Kasumi-1 (cell line): ENCODE data around the gene BCL2.

Experiments used
- DNase-seq, 2 experiments: peaks; one replicate each; lab custom pipeline; 2025; lab: John Stamatoyannopoulos, UW

The BCL2 gene

DNA sequence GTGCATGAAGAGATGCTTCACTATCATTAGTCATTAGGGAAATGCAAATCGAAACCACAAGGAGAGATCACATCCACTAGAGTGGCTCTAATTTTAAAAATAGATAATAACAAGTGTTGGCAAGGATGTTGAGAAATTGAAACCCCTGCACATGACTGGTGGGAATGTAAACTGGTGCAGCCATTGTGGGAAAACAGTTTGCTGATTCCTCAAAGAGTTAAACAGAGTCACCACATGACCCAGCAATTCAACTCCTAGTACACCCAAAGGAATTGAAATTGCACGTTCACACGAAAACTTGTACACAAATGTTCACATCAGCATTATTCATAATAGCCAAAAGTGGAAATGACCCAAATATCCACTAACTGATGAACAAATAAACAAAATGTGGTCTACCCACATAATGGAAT is 179.5 kb downstream of the BCL2 start:
- no peak for DNase-seq

- DNase-seq = peak; percentile 91 to 92
These were observed 180.9 kb downstream of the BCL2 start for GRCh38 chr18:63138436-63139340.

DNA sequence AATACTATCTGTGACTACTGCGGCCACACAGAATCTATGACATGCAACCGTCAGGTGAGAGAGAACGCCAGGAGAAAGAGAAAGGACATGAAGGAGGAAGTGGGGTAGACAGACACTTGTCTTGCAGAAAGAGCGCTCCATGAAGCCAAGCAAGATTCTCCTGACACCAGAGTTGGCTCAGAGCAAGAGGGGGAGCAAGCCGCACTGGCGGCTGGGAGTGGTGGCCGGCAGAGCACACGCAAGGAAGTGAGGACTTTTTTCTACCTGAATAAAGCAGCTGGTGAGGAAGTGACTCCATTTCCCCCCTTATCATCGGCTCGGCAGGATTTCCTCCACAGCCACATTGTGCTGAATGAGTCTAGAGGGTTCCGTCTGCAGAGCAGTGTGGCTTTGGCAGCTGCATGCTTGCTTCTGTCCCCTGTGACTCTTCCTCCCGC is 181.6 kb downstream of the BCL2 start:
- DNase-seq = peak; percentile 91

DNA sequence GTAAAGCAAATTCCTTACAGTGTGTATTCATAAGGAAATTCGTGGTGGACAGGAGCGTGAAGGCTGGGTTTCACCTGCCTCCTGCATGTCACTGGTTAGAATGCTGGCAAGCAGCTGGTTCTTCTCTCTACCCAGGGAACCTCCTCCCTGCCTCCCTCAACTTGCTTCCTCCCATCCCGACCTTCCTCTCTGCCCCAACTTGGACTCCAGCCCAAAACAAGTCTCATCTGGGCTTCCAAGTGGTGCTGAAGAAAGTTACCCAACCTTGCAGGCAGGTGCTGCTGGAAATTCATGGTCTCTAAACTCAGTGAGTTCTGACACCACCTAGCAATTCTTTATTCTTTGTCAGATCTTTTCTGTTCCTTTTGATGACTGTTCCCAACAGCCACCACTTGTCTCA is 184.5 kb downstream of the BCL2 start:
- DNase-seq = no peak

GRCh38 chr18:63132819-63133200 is 186.8 kb downstream of the BCL2 start:
- DNase-seq = no peak

DNA sequence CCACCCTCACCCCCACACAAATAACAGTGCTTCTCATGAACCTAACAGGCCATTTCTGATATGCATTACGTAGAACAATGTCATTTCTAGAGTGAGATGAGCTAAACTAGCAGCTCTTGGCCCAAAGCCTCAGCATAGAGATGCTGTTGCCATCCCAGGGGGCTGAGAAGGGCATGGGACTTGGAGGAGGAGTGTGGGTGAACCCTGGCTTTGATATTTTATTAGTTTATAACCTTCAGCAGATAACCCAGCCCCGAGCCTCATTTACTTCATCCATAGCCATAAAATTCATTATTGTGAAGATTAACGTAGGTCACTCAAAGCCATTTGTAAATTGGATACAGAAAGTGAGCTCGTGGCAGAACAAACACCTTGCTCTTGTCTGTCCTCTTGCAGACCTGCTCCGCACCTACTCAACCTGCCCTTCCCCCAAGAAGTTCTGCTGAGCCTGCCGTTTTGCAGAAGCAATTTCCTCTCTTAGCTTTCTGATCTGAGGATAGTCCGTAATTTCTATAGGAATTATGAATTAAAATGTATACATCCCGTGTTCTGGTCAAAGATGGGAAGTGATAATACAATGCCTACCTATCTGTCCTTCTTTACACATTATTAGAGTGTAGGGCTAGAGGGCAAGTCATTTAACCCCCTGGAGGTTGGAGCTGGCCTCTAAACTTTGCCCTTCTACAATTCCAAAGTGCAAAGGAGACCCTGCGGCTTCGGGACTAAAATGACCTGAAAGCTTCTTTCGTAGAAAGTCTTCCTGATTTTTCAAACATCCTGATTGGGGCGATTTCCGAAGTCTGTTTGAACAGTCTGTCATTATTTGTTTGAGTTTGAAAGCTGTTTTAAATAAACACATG is 187.4 kb downstream of the BCL2 start:
- no peak for DNase-seq

DNA sequence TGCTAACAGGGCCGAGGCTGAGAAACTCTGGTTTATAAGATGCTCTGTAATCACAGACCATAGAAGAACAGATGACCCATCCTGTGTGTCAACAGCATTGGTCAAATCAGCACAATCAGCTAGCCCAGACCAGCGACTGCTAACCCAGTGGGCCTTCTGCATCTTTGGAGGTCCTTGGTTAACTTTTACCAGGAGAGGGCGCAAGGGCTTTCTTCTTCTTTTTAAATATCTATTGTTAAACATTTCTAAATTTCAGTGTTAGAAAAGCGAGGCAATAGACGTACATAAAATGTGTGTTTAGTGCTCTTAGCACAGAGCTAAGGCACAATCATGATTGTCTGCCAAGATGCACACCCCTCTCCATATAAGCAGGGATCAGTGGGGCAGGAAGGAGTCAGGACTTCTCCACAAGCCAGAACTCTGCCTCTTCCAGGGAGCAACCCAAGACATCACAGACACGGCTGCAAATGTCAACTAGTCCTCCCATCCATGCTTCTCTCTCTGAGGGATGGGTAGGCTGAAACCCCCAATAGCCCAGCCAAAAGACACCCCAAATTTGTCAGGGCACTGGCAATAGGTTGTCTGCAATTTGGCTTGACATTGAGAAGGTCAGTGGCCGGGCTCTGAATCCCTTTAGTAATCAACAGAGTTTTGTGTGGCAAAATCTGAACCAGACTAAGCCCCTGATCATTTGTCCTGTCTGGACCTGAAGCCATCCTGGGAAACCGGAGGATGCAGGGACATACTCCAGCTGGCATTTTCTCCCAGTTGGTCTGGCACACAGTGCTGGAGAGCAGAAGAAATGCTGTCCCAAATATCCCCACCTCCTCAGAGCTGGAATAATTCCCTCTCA is 188.2 kb downstream of the BCL2 start:
- peak; percentile 46 to 68 for DNase-seq

DNA sequence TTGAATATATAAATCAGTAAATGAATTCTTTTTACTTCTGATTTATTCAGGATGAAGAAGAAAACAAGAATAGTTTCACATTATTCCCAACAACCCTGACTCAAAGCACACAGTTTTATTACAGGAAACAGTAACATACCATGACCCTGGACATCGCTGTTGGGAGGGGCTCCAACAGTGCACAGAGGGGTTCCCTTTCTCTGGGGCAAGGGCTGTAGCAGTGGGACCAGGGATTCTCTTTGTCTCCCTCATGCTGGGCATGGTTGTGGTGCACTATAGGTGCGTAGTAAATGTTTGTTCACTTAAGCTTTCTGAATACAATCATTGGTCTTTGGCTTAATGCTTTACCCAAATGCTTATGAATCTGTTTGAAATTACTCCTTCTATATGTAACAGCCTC is 189.4 kb downstream of the BCL2 start:
- no peak for DNase-seq

DNA sequence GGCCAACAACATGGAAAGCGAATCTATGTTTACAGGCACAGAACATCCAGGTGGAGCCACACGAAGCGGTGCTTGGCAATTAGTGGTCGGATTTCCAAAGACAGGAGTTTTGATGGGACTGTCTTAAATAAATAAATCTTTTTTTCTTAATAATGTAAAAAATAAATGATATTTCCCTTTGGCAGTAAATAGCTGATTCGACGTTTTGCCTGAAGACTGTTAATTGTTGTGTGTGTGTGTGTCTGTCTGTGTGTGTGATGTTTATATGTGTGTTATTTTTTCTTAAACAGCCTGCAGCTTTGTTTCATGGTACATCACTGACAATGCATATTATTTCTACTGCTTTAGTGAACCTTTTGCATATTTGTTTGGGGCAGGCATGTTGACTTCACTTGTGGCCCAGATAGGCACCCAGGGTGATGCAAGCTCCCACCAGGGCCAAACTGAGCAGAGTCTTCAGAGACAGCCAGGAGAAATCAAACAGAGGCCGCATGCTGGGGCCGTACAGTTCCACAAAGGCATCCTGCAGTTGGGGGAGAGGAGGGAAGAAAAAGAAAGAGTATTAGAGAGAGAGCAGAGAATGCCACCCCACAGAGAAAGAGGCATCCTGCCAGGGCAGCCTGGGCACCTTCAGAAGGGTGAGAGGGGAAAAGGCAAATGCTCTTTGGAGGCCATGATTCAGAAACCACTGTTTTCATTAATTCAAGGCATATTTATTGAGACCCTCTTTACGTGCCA is 191.2 kb downstream of the BCL2 start:
- DNase-seq = no peak

GRCh38 chr18:63126134-63127069 is 193.2 kb downstream of the BCL2 start:
- DNase-seq = no peak

GRCh38 chr18:63120620-63121019 is 198.9 kb downstream of the BCL2 start:
- no peak for DNase-seq

GRCh38 chr18:63119647-63120046 is 199.9 kb downstream of the BCL2 start:
- peak; percentile 40 to 58 for DNase-seq

DNA sequence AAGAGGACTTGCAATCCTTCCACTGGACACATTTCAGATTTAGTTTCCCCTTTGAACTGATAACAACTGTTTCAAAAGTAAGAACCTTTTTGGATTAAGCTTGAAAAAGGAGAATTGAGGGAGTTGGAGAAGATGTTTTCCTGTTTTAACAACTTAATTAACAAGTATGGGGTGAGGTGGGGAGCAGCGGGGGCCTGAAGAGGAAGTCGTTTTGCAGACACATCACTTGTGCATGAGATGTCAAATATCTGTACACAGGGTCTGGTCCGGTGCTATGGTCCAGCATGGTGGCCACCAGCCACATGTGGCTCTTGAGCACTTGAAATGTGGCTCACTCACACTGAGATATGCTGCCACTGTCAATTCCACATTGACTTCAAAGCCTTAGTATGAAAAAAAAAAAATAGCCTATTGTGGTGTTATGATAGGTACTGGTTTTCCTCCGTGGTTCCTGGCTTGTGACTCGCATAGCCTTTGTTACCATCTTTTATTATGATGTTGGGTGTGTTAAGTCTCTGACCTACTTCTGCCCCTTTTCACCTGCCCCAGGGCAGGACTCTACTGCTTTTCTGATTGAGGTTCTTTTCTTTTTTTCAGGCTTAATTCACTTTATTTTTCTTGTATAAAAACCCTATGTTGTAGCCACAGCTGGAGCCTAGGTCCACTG is 205.5 kb downstream of the BCL2 start:
- DNase-seq = peak in 1 of 2 experiments; percentile 22

GRCh38 chr18:63112706-63113105 is 206.9 kb downstream of the BCL2 start:
- peak in 1 of 2 experiments; percentile 38 for DNase-seq

DNA sequence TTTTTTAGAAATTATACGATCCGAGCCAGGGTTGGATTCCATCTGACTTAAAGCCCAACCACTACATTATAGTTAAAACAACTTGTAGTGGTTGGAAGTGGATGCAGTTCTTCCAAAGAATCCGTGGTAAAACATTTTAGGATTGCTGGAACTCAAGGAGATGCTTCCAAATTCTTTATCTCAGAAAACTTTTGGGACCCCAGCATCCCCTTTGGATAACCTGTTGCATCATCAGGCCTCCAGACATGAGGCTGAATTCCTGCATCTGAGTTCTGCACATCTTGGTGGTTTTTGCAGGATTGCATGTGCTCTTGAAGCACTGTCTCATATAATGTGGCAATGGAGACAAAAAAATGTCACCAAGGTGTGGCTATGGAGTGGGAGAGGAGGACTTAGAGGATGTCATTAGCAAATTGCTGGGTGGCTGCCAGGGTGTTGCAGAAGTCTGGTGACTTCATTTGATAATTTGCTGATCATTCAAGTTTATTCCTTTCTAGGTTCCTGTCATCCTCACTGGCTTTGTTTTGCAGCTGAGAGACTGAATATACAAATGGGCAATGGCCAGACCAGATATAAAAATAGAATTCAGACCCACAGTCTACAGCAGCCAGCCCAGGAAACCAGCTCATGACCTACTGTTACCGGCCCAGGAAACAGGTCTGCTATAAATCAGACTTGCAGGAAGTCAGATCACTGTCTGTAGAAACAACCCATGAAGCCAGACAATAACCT is 207.7 kb downstream of the BCL2 start:
- DNase-seq = peak; percentile 77 to 87

DNA sequence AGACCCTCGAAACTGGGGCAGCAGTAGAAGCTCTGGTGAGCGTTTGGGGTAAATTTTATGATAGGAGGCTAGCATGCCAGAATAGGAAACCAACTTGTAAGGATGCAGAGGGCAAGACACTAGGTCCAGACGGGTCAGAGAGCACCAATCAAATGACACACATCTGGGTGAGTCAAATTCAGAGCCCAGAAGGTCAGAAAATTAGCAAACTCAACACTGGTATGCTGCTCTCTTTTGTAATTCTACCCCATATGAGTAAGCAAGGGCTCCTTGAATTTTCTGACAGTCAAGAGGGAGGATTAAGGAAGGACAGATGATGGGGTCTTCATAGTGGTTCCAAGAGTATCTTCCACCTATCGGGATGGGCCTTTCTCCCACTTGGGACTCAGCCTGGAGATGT is 209.8 kb downstream of the BCL2 start:
- no peak for DNase-seq

GRCh38 chr18:63109022-63109421 is 210.5 kb downstream of the BCL2 start:
- no peak for DNase-seq

DNA sequence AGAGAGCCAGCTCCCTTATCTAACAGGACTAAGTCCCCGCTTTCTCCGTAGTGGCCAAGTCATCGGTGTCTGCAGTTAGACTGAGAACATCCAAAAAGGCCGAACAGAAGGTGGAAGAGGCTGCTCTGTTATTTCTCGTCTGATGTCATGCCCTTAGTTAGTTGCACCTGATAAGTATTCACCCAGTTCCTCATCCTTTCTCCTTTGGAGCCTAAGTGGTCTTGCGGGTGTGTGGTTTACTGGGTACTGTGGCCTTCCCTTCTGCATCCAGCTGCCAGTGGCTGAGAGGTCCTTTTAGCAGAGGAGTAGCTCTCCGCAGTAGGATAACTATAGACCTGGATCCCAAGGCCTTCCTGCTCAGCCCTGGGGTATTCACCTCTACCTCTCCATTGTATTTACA is 211.6 kb downstream of the BCL2 start:
- no peak for DNase-seq
